ENCODE data around the gene MPV17L2. TPM values are rescaled to one million over a fixed set of nuclear protein-coding genes. Genes with fewer than 3 reads are reported as not detected.

MPV17L2 gene
- total RNA-seq, 1 donor from 2014 or later: 9.5 TPM

DNA sequence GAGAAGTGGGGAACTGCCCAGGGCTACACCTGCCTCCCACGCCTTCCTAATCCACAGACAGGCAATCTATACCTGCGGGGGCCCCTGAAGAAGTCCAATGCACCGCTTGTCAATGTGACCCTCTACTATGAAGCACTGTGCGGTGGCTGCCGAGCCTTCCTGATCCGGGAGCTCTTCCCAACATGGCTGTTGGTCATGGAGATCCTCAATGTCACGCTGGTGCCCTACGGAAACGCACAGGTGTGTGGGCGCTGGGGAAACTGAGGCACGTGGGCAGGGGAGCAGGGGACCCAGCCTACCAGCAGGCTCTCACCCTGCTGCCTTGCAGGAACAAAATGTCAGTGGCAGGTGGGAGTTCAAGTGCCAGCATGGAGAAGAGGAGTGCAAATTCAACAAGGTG is 18.0 kb upstream of the MPV17L2 start:
- Histone ChIP-seq H3K27me3 (ENCODE audit: control insufficient read depth, insufficient read depth, low read length) (no peaks in the 10 kb centered on the region), H3K4me3 (ENCODE audit: low read depth, low read length) (no peak overlapping the region), H3K36me3 (ENCODE audit: control insufficient read depth, insufficient read depth, low read length) (no peaks in the 10 kb centered on the region)
- DNase-seq (ENCODE audit: low read depth) (no peak), FAIRE-seq (no peak)
- TF ChIP-seq, protein P1, sequence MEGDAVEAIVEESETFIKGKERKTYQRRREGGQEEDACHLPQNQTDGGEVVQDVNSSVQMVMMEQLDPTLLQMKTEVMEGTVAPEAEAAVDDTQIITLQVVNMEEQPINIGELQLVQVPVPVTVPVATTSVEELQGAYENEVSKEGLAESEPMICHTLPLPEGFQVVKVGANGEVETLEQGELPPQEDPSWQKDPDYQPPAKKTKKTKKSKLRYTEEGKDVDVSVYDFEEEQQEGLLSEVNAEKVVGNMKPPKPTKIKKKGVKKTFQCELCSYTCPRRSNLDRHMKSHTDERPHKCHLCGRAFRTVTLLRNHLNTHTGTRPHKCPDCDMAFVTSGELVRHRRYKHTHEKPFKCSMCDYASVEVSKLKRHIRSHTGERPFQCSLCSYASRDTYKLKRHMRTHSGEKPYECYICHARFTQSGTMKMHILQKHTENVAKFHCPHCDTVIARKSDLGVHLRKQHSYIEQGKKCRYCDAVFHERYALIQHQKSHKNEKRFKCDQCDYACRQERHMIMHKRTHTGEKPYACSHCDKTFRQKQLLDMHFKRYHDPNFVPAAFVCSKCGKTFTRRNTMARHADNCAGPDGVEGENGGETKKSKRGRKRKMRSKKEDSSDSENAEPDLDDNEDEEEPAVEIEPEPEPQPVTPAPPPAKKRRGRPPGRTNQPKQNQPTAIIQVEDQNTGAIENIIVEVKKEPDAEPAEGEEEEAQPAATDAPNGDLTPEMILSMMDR (IDR thresholded peaks at IDR 0.05; ENCODE audit: insufficient read depth, low read length, severe bottlenecking): no peak

DNA sequence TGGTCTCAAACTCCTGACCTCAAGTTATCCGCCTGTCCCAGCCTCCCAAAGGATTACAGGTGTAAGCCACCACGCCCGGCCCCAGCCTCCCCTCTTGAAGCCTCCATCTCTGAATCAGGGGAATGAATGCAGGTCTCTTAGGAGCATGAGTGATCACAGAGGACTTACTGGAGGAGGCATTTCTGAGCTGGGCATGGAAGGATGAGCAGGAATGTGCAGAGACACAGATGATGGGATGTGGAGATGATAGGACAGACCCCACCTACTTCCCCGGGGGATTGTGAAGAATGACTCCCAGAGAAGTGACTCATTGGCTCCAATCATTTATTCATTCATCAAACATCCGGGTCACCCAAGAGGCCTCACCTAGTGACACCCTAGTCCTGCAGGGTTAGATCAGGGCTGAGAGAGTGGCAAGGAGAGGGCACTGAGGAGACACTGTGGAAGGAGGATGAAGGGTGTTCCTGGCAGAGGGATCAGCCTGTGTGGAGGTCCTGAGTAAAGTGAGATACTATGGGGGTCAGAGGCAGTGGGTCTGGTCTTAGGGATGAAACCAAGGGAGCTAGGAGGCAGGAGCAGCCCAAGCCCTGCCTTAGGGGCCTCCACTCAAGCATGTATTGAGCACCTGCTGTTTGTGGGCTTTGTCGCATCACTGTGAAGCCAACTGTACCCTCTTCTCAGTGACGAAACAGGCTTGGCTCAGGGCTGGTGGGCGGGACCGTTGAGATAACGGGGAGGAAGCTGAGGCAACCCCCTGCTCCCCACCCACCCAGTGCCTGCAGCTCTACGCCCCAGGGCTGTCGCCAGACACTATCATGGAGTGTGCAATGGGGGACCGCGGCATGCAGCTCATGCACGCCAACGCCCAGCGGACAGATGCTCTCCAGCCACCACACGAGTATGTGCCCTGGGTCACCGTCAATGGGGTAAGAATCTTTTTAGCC is 16.4 kb upstream of the MPV17L2 start:
- no peak overlapping the region for H3K4me3 ChIP-seq (ENCODE audit: low read depth, low read length)
- FAIRE-seq (no peak), DNase-seq (ENCODE audit: low read depth) (no peak)
- H3K27me3 ChIP-seq (ENCODE audit: control insufficient read depth, insufficient read depth, low read length): no peaks in the 10 kb centered on the region
- TF ChIP-seq, protein P1 (IDR thresholded peaks at IDR 0.05; ENCODE audit: insufficient read depth, low read length, severe bottlenecking): no peak
- H3K36me3 ChIP-seq (ENCODE audit: control insufficient read depth, insufficient read depth, low read length): no peaks in the 10 kb centered on the region

DNA sequence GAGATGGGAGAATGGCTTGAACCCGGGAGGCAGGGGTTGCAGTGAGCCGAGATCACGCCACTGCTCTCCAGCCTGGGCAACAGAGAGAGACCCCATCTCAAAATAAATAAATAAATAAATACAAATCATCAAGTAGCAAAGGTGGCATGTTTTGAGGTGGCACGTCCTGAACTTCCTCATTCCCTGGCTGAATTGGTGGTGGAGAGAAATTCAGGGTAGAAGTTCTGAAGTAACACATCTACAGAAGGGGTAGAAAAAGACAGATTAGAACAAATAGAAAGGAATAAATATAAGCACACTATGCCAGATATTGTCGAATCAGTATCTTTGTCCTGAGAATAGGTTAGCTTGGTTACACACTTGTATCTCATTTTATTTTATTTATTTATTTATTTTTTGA is 13.1 kb upstream of the MPV17L2 start:
- FAIRE-seq (no peak), DNase-seq (ENCODE audit: low read depth) (no peak)
- H3K27me3 ChIP-seq (ENCODE audit: control insufficient read depth, insufficient read depth, low read length): no peaks in the 10 kb centered on the region
- no peaks in the 10 kb centered on the region for H3K36me3 ChIP-seq (ENCODE audit: control insufficient read depth, insufficient read depth, low read length)
- TF ChIP-seq, protein P1 (IDR thresholded peaks at IDR 0.05; ENCODE audit: insufficient read depth, low read length, severe bottlenecking): no peak
- H3K4me3 ChIP-seq (ENCODE audit: low read depth, low read length): no peak overlapping the region

DNA sequence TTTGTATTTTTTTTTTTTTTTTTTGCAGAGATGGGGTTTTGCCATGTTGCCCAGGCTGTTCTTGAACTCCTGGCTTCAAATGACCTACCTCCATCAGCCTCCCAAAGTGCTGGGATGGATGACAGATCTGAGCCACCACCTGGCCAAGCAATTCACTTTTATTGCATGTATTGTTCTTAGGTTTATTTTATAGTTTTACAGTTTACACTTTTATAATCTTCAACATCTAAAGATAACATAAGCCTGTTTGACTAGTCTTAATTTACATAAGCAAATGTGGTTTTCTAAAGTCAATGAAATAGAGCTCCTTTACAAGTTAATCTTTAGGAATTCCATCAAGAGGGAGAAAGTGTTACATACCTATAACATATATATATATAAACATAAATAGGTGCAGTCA is 9.5 kb upstream of the MPV17L2 start:
- Histone ChIP-seq H3K4me3 (ENCODE audit: low read depth, low read length) (no peak overlapping the region), H3K36me3 (ENCODE audit: control insufficient read depth, insufficient read depth, low read length) (no peaks in the 10 kb centered on the region), H3K27me3 (ENCODE audit: control insufficient read depth, insufficient read depth, low read length) (no peaks in the 10 kb centered on the region)
- TF ChIP-seq, protein P1 (IDR thresholded peaks at IDR 0.05; ENCODE audit: insufficient read depth, low read length, severe bottlenecking): no peak
- no peak for DNase-seq (ENCODE audit: low read depth)
- FAIRE-seq: no peak

DNA sequence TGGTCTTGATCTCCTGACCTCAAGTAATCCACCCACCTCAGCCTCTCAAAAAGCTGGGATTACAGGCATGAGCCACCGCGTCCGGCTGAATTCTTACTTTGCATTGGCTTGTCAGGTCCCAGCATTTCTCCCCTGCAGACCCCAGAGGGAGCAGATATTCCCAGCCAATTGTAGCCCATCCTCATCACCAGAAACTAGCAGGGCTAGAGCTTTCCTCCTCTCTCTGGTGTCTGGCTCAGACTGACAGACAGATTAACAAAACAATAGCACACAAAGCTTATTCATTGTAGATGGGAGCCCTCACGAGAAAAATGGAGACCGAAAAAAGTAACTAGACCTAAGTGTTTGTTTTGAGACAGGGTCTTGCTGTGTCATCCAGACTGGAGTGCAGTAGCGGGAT is 7.5 kb upstream of the MPV17L2 start:
- H3K4me3 ChIP-seq (ENCODE audit: low read depth, low read length): no peak overlapping the region
- DNase-seq (ENCODE audit: low read depth): no peak
- H3K27me3 ChIP-seq (ENCODE audit: control insufficient read depth, insufficient read depth, low read length): no peaks in the 10 kb centered on the region
- TF ChIP-seq, protein P1 (IDR thresholded peaks at IDR 0.05; ENCODE audit: insufficient read depth, low read length, severe bottlenecking): no peak
- H3K36me3 ChIP-seq (ENCODE audit: control insufficient read depth, insufficient read depth, low read length): no peaks in the 10 kb centered on the region
- FAIRE-seq: no peak
